Body of pancreas (tissue), 4 donors: ENCODE results near the gene VPS41.

Experiments
- POLR2A ChIP-seq, 3 donors: fragments of 450-650 bp; IDR thresholded peaks; one replicate each; pipeline ENCODE4 v1.6.1; 2016; ENCODE audit warnings: antibody characterized with exemption in 3 of 3, mild to moderate bottlenecking in 2 of 3
- TF ChIP-seq, protein P1 (sequence below), 7 experiments: fragments of 450-650 bp in 4 of 7; fragments of 200-600 bp in 3 of 7; sonication (generic) in 3 of 7; IDR thresholded peaks; one replicate each; pipeline ENCODE4 v1.5.1; 2016 to 2019; ENCODE audit warnings: antibody characterized with exemption in 7 of 7

DNA sequence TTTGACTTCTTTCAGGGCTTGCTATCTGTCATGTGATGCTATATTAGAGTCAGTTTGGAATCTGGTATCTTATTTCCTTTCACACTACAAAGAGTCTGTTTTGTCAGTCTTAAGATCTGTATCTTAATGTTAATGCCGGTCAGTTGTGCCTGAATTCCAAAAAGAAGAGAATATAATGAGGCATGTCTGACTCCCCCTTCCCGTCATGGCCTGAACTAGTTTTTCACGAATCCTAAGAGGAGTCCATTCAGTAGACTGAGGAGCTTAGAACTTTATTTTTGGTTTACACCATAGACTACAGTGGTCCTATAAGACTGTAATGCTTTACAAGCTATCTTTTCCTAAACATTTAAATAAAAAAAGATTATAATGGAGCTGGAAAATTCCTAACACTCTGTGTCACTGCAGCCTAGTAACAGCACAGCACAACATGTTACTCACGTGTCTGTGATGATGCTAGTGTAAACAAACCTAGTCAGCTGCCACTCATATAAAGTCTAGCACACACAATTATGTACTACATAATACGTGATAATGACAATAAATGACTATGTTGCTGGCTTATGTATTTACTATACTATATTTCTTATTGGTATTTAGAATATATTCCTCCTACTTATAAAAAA lies 50.6 kb downstream of the VPS41 start:
- TF ChIP-seq, protein P1, sequence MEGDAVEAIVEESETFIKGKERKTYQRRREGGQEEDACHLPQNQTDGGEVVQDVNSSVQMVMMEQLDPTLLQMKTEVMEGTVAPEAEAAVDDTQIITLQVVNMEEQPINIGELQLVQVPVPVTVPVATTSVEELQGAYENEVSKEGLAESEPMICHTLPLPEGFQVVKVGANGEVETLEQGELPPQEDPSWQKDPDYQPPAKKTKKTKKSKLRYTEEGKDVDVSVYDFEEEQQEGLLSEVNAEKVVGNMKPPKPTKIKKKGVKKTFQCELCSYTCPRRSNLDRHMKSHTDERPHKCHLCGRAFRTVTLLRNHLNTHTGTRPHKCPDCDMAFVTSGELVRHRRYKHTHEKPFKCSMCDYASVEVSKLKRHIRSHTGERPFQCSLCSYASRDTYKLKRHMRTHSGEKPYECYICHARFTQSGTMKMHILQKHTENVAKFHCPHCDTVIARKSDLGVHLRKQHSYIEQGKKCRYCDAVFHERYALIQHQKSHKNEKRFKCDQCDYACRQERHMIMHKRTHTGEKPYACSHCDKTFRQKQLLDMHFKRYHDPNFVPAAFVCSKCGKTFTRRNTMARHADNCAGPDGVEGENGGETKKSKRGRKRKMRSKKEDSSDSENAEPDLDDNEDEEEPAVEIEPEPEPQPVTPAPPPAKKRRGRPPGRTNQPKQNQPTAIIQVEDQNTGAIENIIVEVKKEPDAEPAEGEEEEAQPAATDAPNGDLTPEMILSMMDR (IDR thresholded peaks at IDR 0.05): no peak
- TF ChIP-seq POLR2A (IDR thresholded peaks at IDR 0.05): no peak
